Head of caudate nucleus (tissue), 42 donors: ENCODE data around the gene TPSB2.
A peak's percentile ranks its signal among the peaks of the same experiment; 100 is the strongest.
"Not testable (repeated sequence)": the region's sequence is repeated elsewhere in the genome, so short reads cannot be mapped to it uniquely, and the experiment has no call there.

Experiments used
- DNase-seq, 42 donors: peaks; one replicate each; pipeline versions ENCODE4 v3.0.0 to v3.0.0-alpha.2; 2020 to 2021; ENCODE audit warnings: mixed read lengths in 7 of 42
- intact Hi-C: fragments of 100-400 bp; cut with DNase I; formaldehyde crosslinking; loops from one replicate; pipeline ENCODE4 v1.15.0; 2022

Gene TPSB2

DNA sequence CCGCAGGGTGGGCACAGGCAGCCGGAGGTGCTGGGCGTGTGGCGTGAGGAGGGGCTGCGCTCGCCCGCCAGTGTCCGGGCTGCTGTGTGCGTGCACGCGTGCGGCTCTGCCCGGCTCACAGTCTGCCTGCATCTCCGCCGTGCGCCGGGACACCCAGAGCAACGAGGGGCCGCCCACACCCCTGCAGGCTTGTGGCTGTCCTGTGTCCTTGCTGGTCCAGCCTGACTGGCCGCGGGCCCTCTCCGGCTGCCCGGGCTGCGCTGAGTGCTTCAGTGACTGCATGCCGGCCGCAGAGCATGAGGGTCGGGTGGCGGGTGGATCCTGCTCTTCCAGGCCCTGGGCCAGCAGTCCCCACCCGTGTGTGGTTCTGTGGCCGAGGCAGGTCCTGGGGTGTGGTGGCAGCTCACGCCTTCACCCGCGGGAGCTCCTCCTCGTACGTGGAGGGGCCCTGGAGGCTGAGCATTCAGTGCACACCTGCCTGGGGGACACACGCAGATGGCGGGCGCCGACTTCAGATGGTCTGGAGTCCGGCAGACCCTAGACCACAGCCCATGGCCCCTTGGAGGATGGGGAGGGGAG lies 17.3 kb downstream of the TPSB2 start:
- intact Hi-C loops, result no loop called here
- DNase-seq, result no peak

DNA sequence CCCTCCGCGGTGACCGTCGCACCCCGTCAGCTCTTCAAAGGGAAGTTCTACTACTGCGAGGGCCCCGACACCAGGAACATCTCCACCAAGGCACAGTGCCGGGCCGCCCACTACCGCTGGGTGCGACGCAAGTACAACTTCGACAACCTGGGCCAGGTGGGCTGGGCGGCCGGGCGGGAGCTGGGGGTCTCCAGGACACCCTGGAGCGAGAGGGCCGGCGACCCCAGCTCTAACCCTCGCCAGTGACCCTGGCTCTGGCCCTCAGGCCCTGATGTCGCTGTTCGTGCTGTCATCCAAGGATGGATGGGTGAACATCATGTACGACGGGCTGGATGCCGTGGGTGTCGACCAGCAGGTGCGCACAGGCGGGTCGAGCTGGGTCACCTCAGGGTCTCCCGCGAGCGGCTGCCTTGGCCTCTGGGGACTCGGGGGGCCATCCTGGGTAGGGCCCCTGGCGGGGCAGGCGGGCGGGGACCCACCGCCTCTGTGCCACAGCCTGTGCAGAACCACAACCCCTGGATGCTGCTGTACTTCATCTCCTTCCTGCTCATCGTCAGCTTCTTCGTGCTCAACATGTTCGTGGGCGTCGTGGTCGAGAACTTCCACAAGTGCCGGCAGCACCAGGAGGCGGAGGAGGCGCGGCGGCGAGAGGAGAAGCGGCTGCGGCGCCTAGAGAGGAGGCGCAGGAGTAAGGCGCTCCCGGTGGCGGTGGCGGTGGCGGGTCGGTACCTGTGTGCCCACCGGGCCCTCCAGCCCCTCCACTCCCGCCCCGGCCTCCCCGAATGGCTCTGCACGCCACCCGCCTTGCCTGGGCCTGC lies 18.3 kb downstream of the TPSB2 start:
- intact Hi-C loops, result no loop called here
- peak in 39 of 42 donors; percentile 23 to 83 (median 61) for DNase-seq

DNA sequence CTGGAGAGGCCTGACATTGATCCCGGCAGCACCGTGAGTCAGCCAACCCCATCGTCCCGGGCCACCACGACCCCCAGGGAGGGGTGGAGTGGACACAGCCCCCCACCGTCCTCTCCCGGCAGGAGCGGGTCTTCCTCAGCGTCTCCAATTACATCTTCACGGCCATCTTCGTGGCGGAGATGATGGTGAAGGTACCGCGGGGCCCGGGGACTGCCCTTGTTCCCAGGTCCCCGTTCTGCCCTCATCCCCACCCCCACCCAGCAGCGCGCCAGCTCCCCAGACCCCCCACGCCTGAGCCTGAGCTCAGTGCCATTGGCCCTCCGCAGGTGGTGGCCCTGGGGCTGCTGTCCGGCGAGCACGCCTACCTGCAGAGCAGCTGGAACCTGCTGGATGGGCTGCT lies 19.5 kb downstream of the TPSB2 start:
- no peak for DNase-seq
- intact Hi-C loops, result no loop called here

DNA sequence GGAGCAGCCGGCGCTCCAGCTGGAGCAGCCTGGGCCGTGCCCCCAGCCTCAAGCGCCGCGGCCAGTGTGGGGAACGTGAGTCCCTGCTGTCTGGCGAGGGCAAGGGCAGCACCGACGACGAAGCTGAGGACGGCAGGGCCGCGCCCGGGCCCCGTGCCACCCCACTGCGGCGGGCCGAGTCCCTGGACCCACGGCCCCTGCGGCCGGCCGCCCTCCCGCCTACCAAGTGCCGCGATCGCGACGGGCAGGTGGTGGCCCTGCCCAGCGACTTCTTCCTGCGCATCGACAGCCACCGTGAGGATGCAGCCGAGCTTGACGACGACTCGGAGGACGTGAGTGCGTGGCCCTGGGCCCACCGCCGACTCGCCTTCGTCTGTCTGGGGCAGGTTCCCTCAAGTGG lies 20.9 kb downstream of the TPSB2 start:
- intact Hi-C loops, result no loop called here
- DNase-seq, result no peak

DNA sequence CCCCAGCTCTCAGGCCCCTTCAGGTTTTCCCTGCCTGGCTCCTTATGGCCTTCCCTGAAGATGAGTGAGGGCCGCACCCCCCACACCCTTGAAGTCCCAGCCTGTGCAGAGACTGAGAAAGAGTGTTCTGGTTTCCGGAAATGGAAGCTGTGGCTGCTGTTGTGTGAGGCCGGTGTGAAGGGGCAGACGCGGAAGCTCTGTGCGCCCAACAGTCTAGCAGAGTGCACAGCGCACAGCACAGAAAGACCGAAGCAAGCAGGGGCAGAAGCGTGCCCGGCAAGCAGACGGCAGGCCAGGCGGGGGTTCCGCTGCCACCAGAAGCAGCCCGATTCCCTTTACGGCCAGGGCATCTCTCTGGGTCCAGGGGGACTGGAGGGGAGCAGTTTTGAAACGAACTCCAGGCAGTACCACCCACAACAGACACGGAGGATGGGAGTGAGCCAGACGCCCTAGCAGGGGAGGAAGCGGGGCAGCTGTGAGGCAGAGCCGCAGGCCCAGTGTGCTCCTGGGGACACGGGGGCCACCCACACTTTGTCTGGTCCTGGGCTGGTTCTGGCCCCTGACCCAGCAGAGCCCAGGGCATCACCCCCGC lies 21.6 kb downstream of the TPSB2 start:
- intact Hi-C loops, result no loop called here
- no peak for DNase-seq

DNA sequence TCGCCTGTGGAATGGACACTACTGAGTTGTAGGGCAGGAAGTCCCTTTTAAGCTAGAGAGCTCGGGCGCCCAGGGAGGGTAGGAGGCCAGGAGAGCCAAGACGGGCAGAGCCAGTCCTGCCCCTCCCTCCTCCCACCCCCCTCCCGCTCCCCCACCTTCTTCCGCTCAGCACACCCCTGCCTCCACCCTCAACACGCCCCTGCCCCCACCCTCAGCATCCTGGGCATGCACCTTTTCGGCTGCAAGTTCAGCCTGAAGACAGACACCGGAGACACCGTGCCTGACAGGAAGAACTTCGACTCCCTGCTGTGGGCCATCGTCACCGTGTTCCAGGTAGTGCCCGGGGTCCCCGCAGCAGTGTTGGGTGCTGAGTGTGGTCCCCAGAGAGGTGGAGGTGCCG lies 23.2 kb downstream of the TPSB2 start:
- intact Hi-C loops, result no loop called here
- DNase-seq, result no peak

DNA sequence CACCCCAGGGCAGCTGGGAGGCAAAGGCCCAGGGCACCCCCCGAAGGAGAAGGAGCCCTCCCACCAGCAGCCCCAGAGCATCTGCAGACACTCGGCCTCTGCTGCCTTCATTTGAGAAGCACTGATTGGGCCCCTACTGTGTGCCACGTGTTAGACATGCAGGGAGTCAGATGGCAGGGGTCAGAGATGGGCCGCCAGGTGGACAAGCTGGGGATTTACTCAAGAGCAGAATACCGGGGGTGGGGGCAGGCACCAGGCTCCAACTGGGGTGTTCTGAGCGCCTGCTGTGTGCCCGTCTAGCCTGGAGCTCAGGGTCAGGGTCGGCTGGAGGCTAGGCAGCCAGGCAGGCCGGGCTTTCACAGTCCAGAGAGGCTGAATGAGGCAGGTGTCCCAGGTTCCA lies 23.7 kb downstream of the TPSB2 start:
- no peak for DNase-seq
- intact Hi-C loops, result no loop called here

DNA sequence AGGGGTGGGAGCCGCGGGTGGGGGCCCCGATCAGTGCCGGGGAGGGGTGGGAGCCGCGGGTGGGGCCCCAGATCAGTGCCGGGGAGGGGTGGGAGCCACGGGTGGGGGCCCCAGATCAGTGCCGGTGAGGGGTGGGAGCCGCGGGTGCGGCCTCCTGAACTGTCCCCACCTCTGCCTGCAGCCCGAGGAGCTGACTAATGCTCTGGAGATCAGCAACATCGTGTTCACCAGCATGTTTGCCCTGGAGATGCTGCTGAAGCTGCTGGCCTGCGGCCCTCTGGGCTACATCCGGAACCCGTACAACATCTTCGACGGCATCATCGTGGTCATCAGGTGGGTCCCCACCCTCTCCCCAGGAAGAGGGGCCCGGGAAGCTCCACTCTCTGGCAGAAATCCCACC lies 25.1 kb downstream of the TPSB2 start:
- intact Hi-C loops, result no loop called here

DNA sequence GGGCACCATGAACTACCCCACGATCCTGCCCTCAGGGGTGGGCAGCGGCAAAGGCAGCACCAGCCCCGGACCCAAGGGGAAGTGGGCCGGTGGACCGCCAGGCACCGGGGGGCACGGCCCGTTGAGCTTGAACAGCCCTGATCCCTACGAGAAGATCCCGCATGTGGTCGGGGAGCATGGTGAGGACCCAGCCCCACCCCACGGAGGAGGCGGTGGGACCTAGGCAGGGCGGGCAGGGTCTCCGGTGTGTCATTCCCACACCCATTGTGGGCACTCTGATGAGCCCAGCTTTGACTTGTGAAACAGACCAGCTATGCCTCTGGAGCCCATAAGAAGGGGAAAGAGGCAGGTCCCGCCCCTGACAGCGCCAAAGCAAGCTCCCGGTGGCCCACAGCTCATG lies 27.7 kb downstream of the TPSB2 start:
- no peak for DNase-seq
- intact Hi-C loops, result no loop called here

More for the DNA sequence above, 25.1 kb downstream of the TPSB2 start:
- peak in 3 of 42 donors; percentile 31 to 54 (median 50) for DNase-seq

DNA sequence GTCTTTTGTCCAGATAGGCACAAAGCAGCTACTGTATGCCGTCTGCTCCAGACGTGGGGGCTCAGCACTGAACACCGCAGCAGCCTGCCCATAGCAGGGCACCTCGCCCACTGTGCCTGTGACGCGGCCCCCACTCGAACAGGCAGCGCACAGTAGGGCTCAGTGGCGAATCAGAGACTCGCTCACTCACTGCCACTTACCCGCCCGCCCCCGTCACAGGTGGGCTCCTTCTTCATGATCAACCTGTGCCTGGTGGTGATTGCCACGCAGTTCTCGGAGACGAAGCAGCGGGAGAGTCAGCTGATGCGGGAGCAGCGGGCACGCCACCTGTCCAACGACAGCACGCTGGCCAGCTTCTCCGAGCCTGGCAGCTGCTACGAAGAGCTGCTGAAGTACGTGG lies 28.5 kb downstream of the TPSB2 start:
- DNase-seq, result peak in 34 of 42 donors; percentile 11 to 82 (median 49)
- intact Hi-C loops, result no loop called here

DNA sequence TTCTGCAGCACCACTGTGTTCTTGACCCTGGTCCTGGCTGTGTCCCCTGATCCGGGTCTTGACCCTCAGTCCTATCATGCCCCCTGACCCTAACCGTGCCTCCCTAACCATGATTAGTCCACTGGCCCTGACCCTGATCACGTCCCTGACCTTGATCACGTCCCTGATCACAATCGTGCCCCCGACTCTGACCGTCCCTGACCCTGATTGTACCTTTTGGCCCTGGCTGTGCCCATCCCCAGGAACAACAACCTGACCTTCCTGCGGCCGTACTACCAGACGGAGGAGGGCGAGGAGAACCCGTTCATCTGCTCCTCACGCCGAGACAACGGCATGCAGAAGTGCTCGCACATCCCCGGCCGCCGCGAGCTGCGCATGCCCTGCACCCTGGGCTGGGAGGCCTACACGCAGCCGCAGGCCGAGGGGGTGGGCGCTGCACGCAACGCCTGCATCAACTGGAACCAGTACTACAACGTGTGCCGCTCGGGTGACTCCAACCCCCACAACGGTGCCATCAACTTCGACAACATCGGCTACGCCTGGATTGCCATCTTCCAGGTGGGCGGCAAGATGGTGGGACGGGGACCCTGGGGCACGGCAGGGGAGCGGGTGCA lies 29.9 kb downstream of the TPSB2 start:
- intact Hi-C loops, result no loop called here
- DNase-seq, result peak in 28 of 42 donors; percentile 27 to 76 (median 48)

DNA sequence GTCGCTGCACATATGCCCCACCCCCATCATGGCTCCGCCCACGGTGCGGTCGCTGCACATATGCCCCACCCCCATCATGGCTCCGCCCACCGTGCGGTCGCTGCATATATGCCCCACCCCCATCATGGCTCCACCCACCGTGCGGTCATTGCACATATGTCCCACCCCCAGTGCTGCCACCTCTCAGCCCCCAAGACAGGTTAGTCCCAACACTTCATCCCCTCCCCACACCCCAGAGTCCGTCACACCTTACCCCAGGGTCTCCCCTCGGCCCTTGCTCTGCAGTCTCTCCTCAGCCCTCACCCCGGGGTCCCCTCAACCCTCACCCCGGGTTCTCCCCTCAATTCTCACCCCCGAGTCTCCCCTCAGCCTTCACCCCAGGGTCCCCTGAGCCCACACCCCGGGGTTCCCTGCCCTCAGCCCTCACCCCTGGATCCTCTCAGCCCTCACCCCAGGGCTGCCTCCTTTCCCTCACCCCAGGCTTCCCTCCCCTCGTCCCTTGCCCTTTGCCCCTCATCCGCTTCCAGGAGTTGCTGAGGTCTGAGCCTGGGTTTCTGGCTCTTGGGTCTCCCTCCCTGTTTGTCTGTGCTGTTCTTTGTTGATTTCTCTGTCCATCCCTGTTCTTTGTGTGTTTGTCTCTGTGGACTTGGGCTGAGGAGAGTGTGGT lies 30.5 kb downstream of the TPSB2 start:
- intact Hi-C loops, result no loop called here
- DNase-seq, result no peak

DNA sequence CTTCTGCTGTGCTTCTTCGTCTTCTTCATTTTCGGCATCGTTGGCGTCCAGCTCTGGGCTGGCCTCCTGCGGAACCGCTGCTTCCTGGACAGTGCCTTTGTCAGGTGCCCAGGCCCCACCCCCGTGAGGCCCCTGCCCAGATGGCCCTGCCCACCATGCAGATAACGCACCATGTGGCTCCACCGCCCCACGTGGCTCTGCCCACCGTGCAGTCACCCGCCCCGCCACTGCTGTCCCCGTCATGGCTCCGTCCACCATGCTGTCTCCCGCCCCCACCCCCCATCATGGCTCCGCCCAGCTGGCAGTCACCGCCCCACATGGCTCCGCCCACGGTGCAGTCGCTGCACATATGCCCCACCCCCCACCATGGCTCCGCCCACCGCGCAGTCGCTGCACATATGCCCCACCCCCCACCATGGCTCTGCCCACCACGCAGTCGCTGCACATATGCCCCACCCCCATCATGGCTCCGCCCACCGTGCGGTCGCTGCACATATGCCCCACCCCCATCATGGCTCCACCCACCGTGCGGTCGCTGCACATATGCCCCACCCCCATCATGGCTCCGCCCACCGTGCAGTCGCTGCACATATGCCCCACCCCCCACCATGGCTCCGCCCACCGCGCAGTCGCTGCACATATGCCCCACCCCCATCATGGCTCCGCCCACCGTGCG lies 31.2 kb downstream of the TPSB2 start:
- intact Hi-C loops, DNase-seq: not testable (repeated sequence)

DNA sequence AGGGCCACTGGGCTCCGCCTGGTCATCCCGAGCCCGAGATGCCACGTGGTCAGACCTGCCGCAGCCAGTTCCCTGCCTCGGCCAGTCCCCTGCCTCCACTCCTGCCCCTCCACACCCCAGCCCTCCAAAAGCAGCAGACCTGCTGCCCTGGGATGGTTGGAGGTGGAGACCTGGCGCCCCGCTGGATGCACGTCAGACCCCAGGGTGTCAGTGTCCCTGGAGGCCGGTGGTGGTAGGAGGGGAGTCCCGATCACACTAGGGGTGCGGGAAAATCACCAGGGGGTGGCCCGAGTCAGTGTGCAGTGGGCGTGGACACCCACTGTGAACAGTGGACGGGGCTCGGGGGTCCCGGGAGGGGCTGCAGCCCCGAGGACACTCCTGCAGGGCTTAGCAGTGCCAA lies 31.8 kb downstream of the TPSB2 start:
- intact Hi-C loops, result no loop called here
- no peak for DNase-seq

DNA sequence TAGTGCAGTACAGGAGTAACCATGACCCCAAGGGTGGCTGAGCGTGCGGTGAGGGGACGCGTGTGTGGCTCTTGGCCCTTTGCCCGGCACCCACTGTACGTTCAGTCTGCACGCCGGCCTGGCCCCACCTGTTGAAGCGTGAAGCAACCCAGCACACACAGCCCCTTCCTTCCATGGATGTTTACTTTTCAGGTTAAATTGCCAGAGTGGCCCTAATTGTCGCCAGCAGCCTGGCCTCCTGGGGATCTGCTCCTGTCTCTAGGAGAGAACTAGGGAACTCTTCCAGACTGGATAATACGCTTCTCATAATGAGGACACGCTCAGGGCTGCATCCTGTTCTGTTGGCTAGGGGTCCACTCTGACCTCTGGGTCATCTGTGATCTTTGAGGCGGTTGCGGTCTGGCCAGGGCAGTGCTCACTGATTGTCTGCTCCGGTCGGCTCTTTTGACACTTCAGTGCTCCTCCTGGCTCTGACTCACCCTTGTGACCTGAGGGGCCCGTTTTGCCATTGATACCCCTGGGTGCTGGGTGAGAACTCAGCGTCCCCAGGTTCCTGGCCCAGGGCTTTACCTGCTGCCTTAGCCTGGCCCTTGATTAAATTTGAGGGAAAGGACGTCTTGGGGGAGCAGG lies 32.6 kb downstream of the TPSB2 start:
- no peak for DNase-seq
- intact Hi-C loops, result no loop called here

DNA sequence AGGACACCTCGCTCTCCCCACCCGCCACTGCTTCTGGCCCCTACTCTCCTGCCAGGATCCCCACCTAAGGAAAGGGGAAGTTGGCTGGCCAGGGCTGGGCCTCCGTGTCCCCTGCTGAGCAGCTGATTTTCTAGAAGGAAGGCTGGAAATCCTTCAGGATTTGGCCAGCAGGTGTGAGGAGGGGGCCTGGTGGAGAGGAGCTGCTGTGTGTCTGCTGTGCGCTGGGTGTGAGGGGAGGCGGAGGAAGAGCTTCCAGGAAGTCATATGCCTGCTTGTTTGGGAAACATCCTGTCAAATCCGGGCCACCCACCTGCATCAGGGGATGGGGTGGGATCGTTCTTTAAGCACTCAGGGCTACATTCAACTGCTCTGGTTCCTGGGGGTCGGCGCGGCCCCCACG lies 33.5 kb downstream of the TPSB2 start:
- intact Hi-C loops, result no loop called here

DNA sequence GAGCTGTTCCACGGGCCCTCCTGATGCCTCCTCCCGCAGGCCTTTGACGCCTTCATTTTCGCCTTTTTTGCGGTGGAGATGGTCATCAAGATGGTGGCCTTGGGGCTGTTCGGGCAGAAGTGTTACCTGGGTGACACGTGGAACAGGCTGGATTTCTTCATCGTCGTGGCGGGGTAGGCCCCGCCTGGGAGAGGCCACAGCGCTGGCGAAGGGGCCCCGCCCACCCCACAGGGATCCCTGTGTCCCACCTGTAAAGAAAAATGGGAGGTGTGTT lies 34.7 kb downstream of the TPSB2 start:
- intact Hi-C loops, result no loop called here
- DNase-seq, result no peak

More for the DNA sequence above, 33.5 kb downstream of the TPSB2 start:
- DNase-seq, result peak in 3 of 42 donors; percentile 37 to 49 (median 45)

DNA sequence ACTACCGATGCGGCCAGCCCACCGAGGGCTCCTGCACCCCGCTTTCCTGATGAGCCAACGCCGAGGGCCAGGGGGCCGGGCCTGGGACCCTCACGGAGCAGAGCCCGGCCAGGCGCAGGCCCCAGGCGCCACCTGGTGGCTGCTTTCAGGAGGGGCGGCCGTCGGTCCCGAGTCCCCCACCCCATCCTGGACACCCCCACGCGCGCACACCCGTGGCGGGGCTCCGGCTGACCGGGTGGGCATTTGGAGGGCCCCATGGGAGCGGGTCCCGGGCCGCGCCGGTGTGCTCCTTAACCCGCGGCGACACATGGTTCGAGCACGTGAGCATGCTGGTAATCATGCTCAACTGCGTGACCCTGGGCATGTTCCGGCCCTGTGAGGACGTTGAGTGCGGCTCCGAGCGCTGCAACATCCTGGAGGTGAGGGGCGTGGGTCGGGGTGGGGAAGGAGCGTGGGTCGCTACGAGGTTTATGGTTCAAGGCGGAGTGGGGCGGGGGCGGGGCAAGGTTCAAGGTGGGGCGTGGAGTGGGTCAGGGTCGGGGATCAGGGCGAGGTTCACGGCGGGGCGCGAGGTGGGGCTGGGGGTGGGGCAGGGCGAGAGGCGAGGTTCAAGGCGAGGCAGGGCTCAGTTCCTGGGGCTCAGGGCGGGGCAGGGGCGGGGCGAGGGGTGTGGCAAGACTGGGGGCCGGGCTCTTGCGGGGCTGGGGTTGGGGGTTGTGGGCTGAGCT lies 35.2 kb downstream of the TPSB2 start:
- intact Hi-C loops, result no loop called here
- DNase-seq, result peak in 3 of 42 donors; percentile 27 to 57 (median 36)
